Measurements from ENCODE around the gene PHLPP2. TPM values are rescaled to one million over a fixed set of nuclear protein-coding genes. Genes with fewer than 3 reads are reported as not detected.

PHLPP2 gene
- total and polyA plus RNA-seq, 10 of the 15 experiments (the other 5 are each of a cell fraction or from before 2014, with no cell fraction given), result 1.0 to 13.2 (median 7.0) TPM

GRCh38 chr16:71767060-71767900 lies 42.8 kb upstream of the PHLPP2 start:
- no peaks in the 10 kb centered on the region for H4K20me1 ChIP-seq (ENCODE audit: control insufficient read depth, insufficient read depth)
- no peak for DNase-seq (ENCODE audit: low read depth, low spot score)
- H2AFZ ChIP-seq (ENCODE audit: control insufficient read depth, low read depth, low read length), result no peak overlapping the region
- H3K27me3 ChIP-seq (replicated peaks in 1 of 2; ENCODE audit: control insufficient read depth in 2 of 2, insufficient read depth in 2 of 2, low read length in 1 of 2), result no peaks in the 10 kb centered on the region
- no peaks in the 10 kb centered on the region for H3K9me3 ChIP-seq (replicated peaks; ENCODE audit: control insufficient read depth, insufficient read depth, low read length)
- no peak for FAIRE-seq
- 95% methylated on average over 3 of the region's 3 CpGs for WGBS (ENCODE audit: insufficient coverage, insufficient replicate concordance, low lambda C conversion rate, missing lambda C conversion rate)
- SMC1A ChIA-PET (ENCODE audit: uncharacterized antibody, unreplicated experiment), result interaction anchor here (0.7 kb wide), 1 partner anchor 9 kb away, joined by 3 read pairs; no protein-coding TSS in a partner anchor
- RAD21 ChIA-PET (ENCODE audit: unreplicated experiment), result interaction anchor here (1.9 kb wide), 1 partner anchor 194 kb away, joined by 6 read pairs; no protein-coding TSS in a partner anchor
- no peak overlapping the region for H3K4me3 ChIP-seq
- BruUV-seq (replicated peaks), result no TSS peak
- ATAC-seq, result no peak
- no peaks in the 10 kb centered on the region for H3K4me1 ChIP-seq (ENCODE audit: control insufficient read depth, insufficient read depth, low read length)
- intact Hi-C loops (cut with micrococcal nuclease; ENCODE audit: unreplicated experiment) (no loop called here), in situ Hi-C loops (cut with MboI) (no loop called here)
- H3K79me2 ChIP-seq (ENCODE audit: control insufficient read depth, insufficient read depth, low read length), result no peaks in the 10 kb centered on the region
- POLR2A ChIA-PET, result no interaction called here
- no peak overlapping the region for H3K4me2 ChIP-seq (ENCODE audit: control insufficient read depth, insufficient read depth)
- no peak overlapping the region for H3K9ac ChIP-seq (ENCODE audit: control insufficient read depth, insufficient read depth, low read length)
- H3K27ac ChIP-seq (ENCODE audit: control insufficient read depth, insufficient read depth), result no peak overlapping the region
- H3K36me3 ChIP-seq (ENCODE audit: control insufficient read depth in 2 of 2, insufficient read depth in 2 of 2, low read length in 1 of 2), result peaks cover 9 to 28% of the 10 kb centered on the region in 2 experiments
- CTCF ChIA-PET, result interaction anchor here (0.8 to 2.8 kb wide), 2 partner anchors 10 to 154 kb away, joined by 3 to 7 read pairs; no protein-coding TSS in a partner anchor
- TF ChIP-seq IKZF2 (IDR thresholded peaks at IDR 0.05) (no peak), JUNB (IDR thresholded peaks at IDR 0.05) (no peak), NRF1 (conservative IDR thresholded peaks at IDR 0.05; ENCODE audit: low read depth, low read length) (no peak), USF2 (IDR thresholded peaks at IDR 0.05; ENCODE audit: borderline replicate concordance, low read depth, low read length) (no peak), SIX5 (IDR thresholded peaks at IDR 0.05; ENCODE audit: low read depth, low read length, severe bottlenecking) (no peak), CBX5 (IDR thresholded peaks at IDR 0.05; ENCODE audit: low read depth) (no peak), PKNOX1 (IDR thresholded peaks at IDR 0.05) (no peak), TBL1XR1 (IDR thresholded peaks at IDR 0.05; ENCODE audit: low read depth, low read length) (no peak), WRNIP1 (IDR thresholded peaks at IDR 0.05; ENCODE audit: borderline replicate concordance, low read depth, low read length) (no peak), ZNF217 (IDR thresholded peaks at IDR 0.05) (no peak), SUZ12 (IDR thresholded peaks at IDR 0.05; ENCODE audit: unreplicated experiment) (no peak), SMARCA5 (IDR thresholded peaks at IDR 0.05) (no peak), ZNF687 (IDR thresholded peaks at IDR 0.05) (no peak), SREBF2 (IDR thresholded peaks at IDR 0.05; ENCODE audit: low read length) (no peak), NBN (IDR thresholded peaks at IDR 0.05) (no peak), MYC (IDR thresholded peaks at IDR 0.05; ENCODE audit: insufficient read depth, insufficient read length, insufficient replicate concordance, low read length, severe bottlenecking) (no peak), RELA (IDR thresholded peaks at IDR 0.05; ENCODE audit: borderline replicate concordance, partially characterized antibody) (no peak), SREBF1 (IDR thresholded peaks at IDR 0.05; ENCODE audit: low read length) (no peak)

Data from GM12878 (cell line).